Esophagus muscularis mucosa (tissue), 4 donors: ENCODE results near the gene MYL6. TPM values are rescaled to one million over a fixed set of nuclear protein-coding genes. Genes with fewer than 3 reads are reported as not detected.

Experiments used
- DNase-seq: peaks from one replicate; pipeline ENCODE4 v3.0.0-alpha.2; 2017; ENCODE audit errors: extremely low spot score
- H3K27ac ChIP-seq, 4 donors: fragments of 200-600 bp; sonication (generic); replicated peaks in 1 of 4; 1 replicate in 3 of 4; 2 replicates in 1 of 4; pipeline ENCODE4 v1.5.1; 2016 to 2019; ENCODE audit warnings: mild to moderate bottlenecking in 1 of 4
- H3K27me3 ChIP-seq, 4 donors: fragments of 200-600 bp; sonication (generic); one replicate each; pipeline versions ENCODE4 v1.5.1 to v1.6.0; 2016 to 2019
- H3K36me3 ChIP-seq, 4 donors: fragments of 200-600 bp; sonication (generic); one replicate each; pipeline ENCODE4 v1.5.1; 2016 to 2019
- H3K4me1 ChIP-seq, 4 donors: fragments of 200-600 bp; sonication (generic); one replicate each; pipeline ENCODE4 v1.5.1; 2016 to 2019
- H3K4me3 ChIP-seq, 4 donors: fragments of 200-600 bp; sonication (generic); 1 replicate in 2 of 4; 2 replicates in 2 of 4; pipeline ENCODE4 v1.5.1; 2016 to 2019; ENCODE audit warnings: mild to moderate bottlenecking in 4 of 4, moderate library complexity in 1 of 4
- H3K9me3 ChIP-seq, 4 donors: fragments of 200-600 bp; sonication (generic); 1 replicate in 3 of 4; 2 replicates in 1 of 4; pipeline ENCODE4 v1.5.1; 2016 to 2019
- EP300 ChIP-seq: sonication (generic); formaldehyde crosslinking; IDR thresholded peaks from one replicate; pipeline ENCODE4 v1.6.1; 2017; ENCODE audit warnings: antibody characterized with exemption
- POLR2A ChIP-seq: fragments of 450-650 bp; IDR thresholded peaks from one replicate; pipeline ENCODE4 v1.6.1; 2017; ENCODE audit warnings: antibody characterized with exemption, moderate library complexity, mild to moderate bottlenecking, low read depth
- POLR2AphosphoS5 ChIP-seq, 2 donors: sonication (generic); formaldehyde crosslinking; IDR thresholded peaks; one replicate each; pipeline ENCODE4 v1.6.1; 2017; ENCODE audit warnings: antibody characterized with exemption in 2 of 2
- whole genome bisulfite sequencing: methylation state at CpG from one replicate; pipeline ENCODE4 v1.1.5; 2018; 5-methylcytosine and 5-hydroxymethylcytosine counted together
- intact Hi-C: fragments of 100-400 bp; cut with DNase I; formaldehyde crosslinking; loops from one replicate; pipeline ENCODE4 v1.15.1; 2023
- total RNA-seq, 4 donors: library from RNA; depleted of rRNA; stranded (reverse); fragments of >200 nt; gene quantifications; one replicate each; pipeline versions ENCODE4 v1.1.0 to v1.2.1, GENCODE V29; 2016
- TF ChIP-seq, protein P1 (sequence below), 3 experiments: fragments of 200-600 bp in 2 of 3; fragments of 450-650 bp in 1 of 3; sonication (generic) in 2 of 3; IDR thresholded peaks; one replicate each; pipeline ENCODE4 v1.5.1; 2017 to 2019; ENCODE audit warnings: antibody characterized with exemption in 3 of 3, mild to moderate bottlenecking in 2 of 3, moderate library complexity in 1 of 3

The MYL6 gene
- total RNA-seq, 4 donors from 2014 or later, result 5,145 to 8,531 (median 5,986) TPM

DNA sequence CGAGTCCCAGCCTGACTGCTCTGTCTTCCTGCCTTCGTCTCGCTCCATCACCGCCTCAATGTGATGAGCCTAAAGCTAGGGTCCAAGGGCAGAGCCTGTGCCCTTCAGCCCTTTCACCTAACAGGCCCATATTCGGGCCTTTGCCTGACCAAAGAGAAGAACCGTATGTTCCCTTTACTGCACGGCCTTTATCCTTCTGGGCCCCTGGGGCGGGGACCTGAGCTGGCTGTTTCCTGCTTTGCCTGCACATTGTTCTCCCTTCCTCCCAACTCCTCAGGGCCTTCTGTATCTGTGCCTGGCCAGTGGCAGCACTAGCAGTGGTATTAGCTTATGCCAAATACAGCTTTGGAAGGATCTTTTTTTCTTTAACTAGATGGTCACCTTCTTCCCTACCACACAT lies 14.3 kb upstream of the MYL6 start:
- no peaks in the 10 kb centered on the region for H3K27me3 ChIP-seq
- peaks cover 23 to 44% (median 33%) of the 10 kb centered on the region in 4 donors for H3K4me1 ChIP-seq
- peak overlapping the region; percentile 34 to 68 (median 55) for H3K27ac ChIP-seq
- DNase-seq, result no peak
- peaks cover 49 to 67% (median 64%) of the 10 kb centered on the region in 4 donors for H3K36me3 ChIP-seq
- intact Hi-C loops, result no loop called here
- H3K9me3 ChIP-seq, result no peaks in the 10 kb centered on the region
- WGBS, result 74% methylated on average over 8 of the region's 8 CpGs
- TF ChIP-seq POLR2AphosphoS5 (IDR thresholded peaks at IDR 0.05) (peak; percentile 52 to 64), EP300 (no peak), POLR2A (no peak)
- TF ChIP-seq, protein P1, sequence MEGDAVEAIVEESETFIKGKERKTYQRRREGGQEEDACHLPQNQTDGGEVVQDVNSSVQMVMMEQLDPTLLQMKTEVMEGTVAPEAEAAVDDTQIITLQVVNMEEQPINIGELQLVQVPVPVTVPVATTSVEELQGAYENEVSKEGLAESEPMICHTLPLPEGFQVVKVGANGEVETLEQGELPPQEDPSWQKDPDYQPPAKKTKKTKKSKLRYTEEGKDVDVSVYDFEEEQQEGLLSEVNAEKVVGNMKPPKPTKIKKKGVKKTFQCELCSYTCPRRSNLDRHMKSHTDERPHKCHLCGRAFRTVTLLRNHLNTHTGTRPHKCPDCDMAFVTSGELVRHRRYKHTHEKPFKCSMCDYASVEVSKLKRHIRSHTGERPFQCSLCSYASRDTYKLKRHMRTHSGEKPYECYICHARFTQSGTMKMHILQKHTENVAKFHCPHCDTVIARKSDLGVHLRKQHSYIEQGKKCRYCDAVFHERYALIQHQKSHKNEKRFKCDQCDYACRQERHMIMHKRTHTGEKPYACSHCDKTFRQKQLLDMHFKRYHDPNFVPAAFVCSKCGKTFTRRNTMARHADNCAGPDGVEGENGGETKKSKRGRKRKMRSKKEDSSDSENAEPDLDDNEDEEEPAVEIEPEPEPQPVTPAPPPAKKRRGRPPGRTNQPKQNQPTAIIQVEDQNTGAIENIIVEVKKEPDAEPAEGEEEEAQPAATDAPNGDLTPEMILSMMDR (IDR thresholded peaks at IDR 0.05), result no peak
- H3K4me3 ChIP-seq, result no peak overlapping the region

DNA sequence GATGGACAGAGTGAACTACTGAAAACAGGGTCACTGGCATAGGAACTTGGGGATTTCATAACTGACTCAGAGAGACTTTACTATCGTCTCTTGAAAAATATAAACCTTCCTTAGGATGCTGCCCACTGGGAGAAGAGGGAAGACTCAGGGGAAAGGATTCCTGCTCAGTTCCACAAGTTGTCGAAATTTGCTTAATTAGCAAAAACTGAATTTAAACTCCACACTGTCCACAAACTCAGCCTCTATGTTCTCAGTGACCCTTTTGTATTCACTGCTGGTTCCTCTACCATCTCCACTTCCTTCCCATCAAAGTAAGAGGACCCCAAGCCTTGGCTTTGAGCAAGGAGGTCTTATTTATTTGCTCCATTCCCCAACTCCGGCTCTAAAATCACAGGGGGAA lies 12.9 kb upstream of the MYL6 start:
- no peak overlapping the region for H3K4me3 ChIP-seq

DNA sequence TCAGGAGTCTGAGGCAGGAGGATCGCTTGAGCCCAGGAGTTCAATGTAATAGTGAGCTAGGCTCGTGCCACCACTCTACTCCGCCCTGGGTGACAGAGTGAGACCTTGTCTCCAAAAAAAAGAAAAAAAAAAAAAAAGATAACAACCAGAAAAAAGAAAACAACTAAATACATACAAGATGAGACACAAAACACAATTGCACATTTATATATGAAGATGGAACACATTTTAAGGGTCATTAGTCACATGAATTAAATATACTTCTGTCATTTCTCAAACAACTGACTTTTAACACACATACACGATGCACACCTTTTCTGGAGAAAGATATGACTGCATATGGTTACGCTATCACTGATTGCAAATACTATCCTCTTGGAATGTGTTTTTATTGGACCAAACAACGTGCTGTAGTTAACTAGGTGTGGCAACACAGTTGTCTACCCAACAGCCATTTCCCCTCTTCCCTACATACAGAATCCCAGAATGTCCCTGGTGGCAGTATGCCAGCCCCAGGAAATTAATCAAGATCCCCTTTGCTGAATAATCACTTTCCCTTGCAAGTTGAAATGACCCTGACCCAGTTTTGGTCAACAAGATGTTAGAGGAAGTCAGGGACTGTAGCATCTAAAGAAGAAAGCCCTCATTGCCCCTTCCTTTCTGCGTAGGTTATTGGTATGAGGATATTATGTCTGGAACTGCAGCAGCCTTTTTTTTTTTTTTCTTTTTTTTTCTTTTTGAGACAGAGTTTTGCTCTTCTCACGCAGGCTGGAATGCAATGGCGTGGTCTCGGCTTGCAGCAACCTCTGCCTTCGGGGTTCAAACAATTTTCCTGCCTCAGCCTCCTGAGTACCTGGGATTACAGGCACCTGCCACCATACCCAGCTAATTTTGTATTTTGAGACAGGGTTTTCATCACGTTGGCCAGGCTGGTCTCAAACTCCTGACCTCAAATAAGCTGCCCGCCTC lies 11.4 kb upstream of the MYL6 start:
- TF ChIP-seq POLR2AphosphoS5 (IDR thresholded peaks at IDR 0.05) (peak in 1 of 2 donors; percentile 39), EP300 (no peak), POLR2A (no peak)
- TF ChIP-seq, protein P1 (IDR thresholded peaks at IDR 0.05), result no peak
- peak overlapping the region; percentile 36 to 73 (median 54) for H3K27ac ChIP-seq
- no peaks in the 10 kb centered on the region for H3K9me3 ChIP-seq
- no peak overlapping the region for H3K4me3 ChIP-seq
- 51% methylated on average over 13 of the region's 13 CpGs for WGBS
- H3K27me3 ChIP-seq, result no peaks in the 10 kb centered on the region
- intact Hi-C loops, result no loop called here
- H3K4me1 ChIP-seq, result peaks cover 36 to 58% (median 40%) of the 10 kb centered on the region in 4 donors
- H3K36me3 ChIP-seq, result peaks cover 28 to 42% (median 35%) of the 10 kb centered on the region in 4 donors
- no peak for DNase-seq

More for the DNA sequence above, 12.9 kb upstream of the MYL6 start:
- no peak for DNase-seq
- Histone ChIP-seq H3K36me3 (peaks cover 36 to 57% (median 51%) of the 10 kb centered on the region in 4 donors), H3K4me1 (peaks cover 23 to 44% (median 33%) of the 10 kb centered on the region in 4 donors), H3K9me3 (no peaks in the 10 kb centered on the region), H3K27me3 (no peaks in the 10 kb centered on the region), H3K27ac (peak overlapping the region; percentile 29 to 62 (median 42))
- intact Hi-C loops, result no loop called here
- 82% methylated on average over 3 of the region's 3 CpGs for WGBS
- TF ChIP-seq, protein P1 (IDR thresholded peaks at IDR 0.05), result no peak
- TF ChIP-seq POLR2AphosphoS5 (IDR thresholded peaks at IDR 0.05) (no peak), EP300 (no peak), POLR2A (no peak)

DNA sequence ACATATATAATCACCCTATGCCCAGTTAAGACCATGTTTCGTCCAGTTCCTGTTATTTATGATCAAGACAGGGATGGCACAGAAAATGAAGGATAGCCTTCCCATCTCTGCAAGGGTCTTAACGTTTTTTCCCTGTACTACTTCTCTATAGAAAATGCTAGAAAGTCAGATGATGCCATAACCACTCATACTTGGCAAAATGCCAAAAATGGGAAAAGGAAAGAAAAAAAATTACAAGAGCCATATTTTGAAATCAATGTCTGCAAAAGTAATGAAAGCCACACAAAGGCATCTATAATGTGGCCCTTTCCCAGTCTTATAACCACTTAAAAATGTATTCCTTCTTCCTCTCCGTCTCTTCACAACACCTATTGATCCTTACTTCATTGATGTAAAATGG lies 7.6 kb upstream of the MYL6 start:
- Histone ChIP-seq H3K36me3 (peaks cover 0 to 5% (median 0%) of the 10 kb centered on the region in 4 donors), H3K27ac (no peak overlapping the region), H3K27me3 (no peaks in the 10 kb centered on the region), H3K4me1 (peaks cover 29 to 48% (median 42%) of the 10 kb centered on the region in 4 donors), H3K9me3 (no peaks in the 10 kb centered on the region), H3K4me3 (no peak overlapping the region)
- 56% methylated on average over 3 of the region's 3 CpGs for WGBS
- DNase-seq, result no peak
- intact Hi-C loops, result no loop called here
- TF ChIP-seq, protein P1 (IDR thresholded peaks at IDR 0.05), result no peak
- peak in 1 of 2 donors; percentile 38 for TF ChIP-seq POLR2AphosphoS5 (IDR thresholded peaks at IDR 0.05)
